Neuron (in vitro differentiated cells): ENCODE data around the gene NOM1.

ENCODE experiments used
- H2AFZ ChIP-seq: one replicate; pipeline ENCODE4 v1.6.1; 2013; ENCODE audit warnings: low read depth, mild to moderate bottlenecking, inconsistent platforms, low read length, moderate library complexity
- H3K27me3 ChIP-seq: one replicate; pipeline ENCODE4 v1.6.1; 2013; ENCODE audit warnings: low read length; ENCODE audit not compliant: insufficient read depth
- H3K36me3 ChIP-seq: one replicate; pipeline ENCODE4 v1.6.1; 2013; ENCODE audit warnings: low read length; ENCODE audit not compliant: insufficient read depth
- H3K4me1 ChIP-seq: one replicate; pipeline ENCODE4 v1.6.1; 2013; ENCODE audit warnings: low read length; ENCODE audit not compliant: insufficient read depth
- H3K4me3 ChIP-seq: 2 replicates; pipeline ENCODE4 v1.5.1; 2013; ENCODE audit warnings: mild to moderate bottlenecking, low read length, moderate library complexity
- H3K9me3 ChIP-seq: one replicate; pipeline ENCODE4 v1.6.1; 2013; ENCODE audit warnings: low read length

NOM1 gene

GRCh38 chr7:156979007-156979606, 29.6 kb downstream of the NOM1 start:
- Histone ChIP-seq H3K4me1 (no peaks in the 10 kb centered on the region), H3K4me3 (no peak overlapping the region), H3K9me3 (peaks cover 6% of the 10 kb centered on the region), H3K27me3 (no peaks in the 10 kb centered on the region), H2AFZ (no peak overlapping the region), H3K36me3 (no peaks in the 10 kb centered on the region)

DNA sequence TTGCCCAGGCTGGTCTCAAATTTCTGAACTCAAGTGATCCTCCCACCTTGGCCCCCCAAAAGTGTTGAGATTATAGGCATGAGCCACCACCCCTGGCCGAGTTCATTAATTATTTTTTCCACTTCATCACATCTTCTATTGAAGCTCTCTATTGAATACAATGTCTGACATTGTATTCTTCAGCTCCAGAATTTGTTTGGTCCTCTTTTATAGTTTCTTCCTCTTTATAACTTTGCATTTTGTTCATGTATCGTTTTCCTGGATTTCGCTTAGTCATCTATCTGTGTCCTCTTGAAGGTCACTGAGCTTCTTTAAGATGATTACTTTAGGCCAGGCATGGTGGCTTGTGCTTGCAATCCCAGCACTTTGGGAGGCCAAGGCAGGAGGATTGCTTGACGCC, 30.2 kb downstream of the NOM1 start:
- no peaks in the 10 kb centered on the region for H3K36me3 ChIP-seq
- no peak overlapping the region for H2AFZ ChIP-seq
- H3K4me3 ChIP-seq: no peak overlapping the region
- peaks cover 6% of the 10 kb centered on the region for H3K9me3 ChIP-seq
- H3K4me1 ChIP-seq: no peaks in the 10 kb centered on the region
- no peaks in the 10 kb centered on the region for H3K27me3 ChIP-seq

DNA sequence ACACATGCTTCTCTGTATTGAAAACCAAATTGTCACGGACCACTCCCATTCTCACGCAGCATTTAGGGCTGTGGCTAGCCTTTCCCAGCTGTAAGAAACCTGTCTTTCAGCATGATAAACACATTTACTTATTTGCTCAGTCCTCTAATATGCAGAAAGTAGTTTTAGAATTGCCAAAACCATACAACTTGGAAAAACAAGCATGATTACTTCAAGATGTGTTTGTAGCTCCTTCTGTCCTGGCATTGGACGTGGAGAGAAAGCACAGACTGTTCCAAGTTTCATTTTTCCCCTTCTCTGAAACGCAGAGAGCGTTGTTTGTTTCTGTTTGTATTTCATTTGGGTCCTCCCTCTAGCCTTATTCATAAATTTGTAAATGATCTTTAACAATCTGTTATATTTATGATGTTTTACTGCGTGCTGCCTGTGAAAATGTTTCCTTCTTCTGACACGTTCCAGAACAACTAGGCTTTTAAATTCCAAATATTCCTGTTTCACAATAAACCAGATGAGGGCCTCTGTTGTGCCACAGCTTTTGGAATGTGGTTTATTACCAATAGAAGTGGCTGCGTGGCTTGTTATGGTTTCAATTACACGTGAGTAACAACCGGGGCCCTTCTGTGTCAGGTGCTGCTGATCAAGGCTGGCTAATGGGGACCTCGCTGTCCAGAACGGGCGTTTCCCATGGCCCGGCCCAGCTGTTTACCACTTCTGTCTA, 34.8 kb downstream of the NOM1 start:
- Histone ChIP-seq H3K27me3 (no peaks in the 10 kb centered on the region), H3K36me3 (no peaks in the 10 kb centered on the region), H3K9me3 (peaks cover 2% of the 10 kb centered on the region), H2AFZ (no peak overlapping the region), H3K4me1 (no peaks in the 10 kb centered on the region), H3K4me3 (no peak overlapping the region)

- Histone ChIP-seq H3K4me1 (no peaks in the 10 kb centered on the region), H3K4me3 (no peak overlapping the region), H2AFZ (no peak overlapping the region), H3K27me3 (peaks cover 6% of the 10 kb centered on the region), H3K36me3 (no peaks in the 10 kb centered on the region), H3K9me3 (no peaks in the 10 kb centered on the region)
These were observed 35.8 kb downstream of the NOM1 start for GRCh38 chr7:156985101-156985992.

GRCh38 chr7:156986378-156986777, 36.9 kb downstream of the NOM1 start:
- no peak overlapping the region for H3K4me3 ChIP-seq
- peaks cover 10% of the 10 kb centered on the region for H3K27me3 ChIP-seq
- no peaks in the 10 kb centered on the region for H3K4me1 ChIP-seq
- no peak overlapping the region for H2AFZ ChIP-seq
- H3K9me3 ChIP-seq: no peaks in the 10 kb centered on the region
- no peaks in the 10 kb centered on the region for H3K36me3 ChIP-seq

GRCh38 chr7:156988343-156989185, 39.1 kb downstream of the NOM1 start:
- no peak overlapping the region for H3K4me3 ChIP-seq

GRCh38 chr7:156989766-156990535, 40.4 kb downstream of the NOM1 start:
- H3K36me3 ChIP-seq: no peaks in the 10 kb centered on the region
- no peaks in the 10 kb centered on the region for H3K4me1 ChIP-seq
- H3K27me3 ChIP-seq: peaks cover 25% of the 10 kb centered on the region
- no peaks in the 10 kb centered on the region for H3K9me3 ChIP-seq
- H2AFZ ChIP-seq: no peak overlapping the region
- no peak overlapping the region for H3K4me3 ChIP-seq

More at GRCh38 chr7:156988343-156989185, 39.1 kb downstream of the NOM1 start:
- no peaks in the 10 kb centered on the region for H3K36me3 ChIP-seq
- no peak overlapping the region for H2AFZ ChIP-seq
- no peaks in the 10 kb centered on the region for H3K9me3 ChIP-seq
- peaks cover 25% of the 10 kb centered on the region for H3K27me3 ChIP-seq
- H3K4me1 ChIP-seq: no peaks in the 10 kb centered on the region

- Histone ChIP-seq H3K9me3 (peaks cover 2% of the 10 kb centered on the region), H3K4me1 (no peaks in the 10 kb centered on the region), H3K4me3 (no peak overlapping the region), H3K27me3 (peaks cover 45% of the 10 kb centered on the region), H2AFZ (no peak overlapping the region), H3K36me3 (no peaks in the 10 kb centered on the region)
These were observed 43.8 kb downstream of the NOM1 start for GRCh38 chr7:156993021-156993924.

GRCh38 chr7:156993925-156994235, 44.4 kb downstream of the NOM1 start:
- peaks cover 51% of the 10 kb centered on the region for H3K27me3 ChIP-seq
- no peaks in the 10 kb centered on the region for H3K4me1 ChIP-seq
- H3K9me3 ChIP-seq: peaks cover 2% of the 10 kb centered on the region

DNA sequence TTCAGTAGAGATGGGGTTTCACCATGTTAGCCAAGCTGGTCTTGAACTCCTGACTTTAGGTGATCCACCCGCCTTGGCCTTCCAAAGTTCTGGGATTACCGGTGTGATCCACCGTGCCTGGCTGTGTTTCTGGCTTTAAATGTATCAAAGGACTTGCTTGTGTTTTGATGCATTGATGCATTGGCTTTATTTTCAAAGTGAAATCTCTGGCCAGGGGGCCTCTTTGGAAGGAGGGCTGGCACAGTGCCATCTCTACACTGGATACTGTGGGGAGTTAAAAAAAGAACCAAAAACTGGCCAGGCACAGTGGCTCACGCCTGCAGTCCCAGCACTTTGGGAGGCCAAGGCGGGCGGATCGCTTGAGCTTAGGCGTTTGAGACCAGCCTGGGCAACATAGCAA, 44.9 kb downstream of the NOM1 start:
- Histone ChIP-seq H3K27me3 (peaks cover 57% of the 10 kb centered on the region), H3K36me3 (no peaks in the 10 kb centered on the region), H3K4me1 (no peaks in the 10 kb centered on the region)

More at GRCh38 chr7:156993925-156994235, 44.4 kb downstream of the NOM1 start:
- Histone ChIP-seq H3K36me3 (no peaks in the 10 kb centered on the region), H2AFZ (no peak overlapping the region), H3K4me3 (no peak overlapping the region)

More for the DNA sequence above, 44.9 kb downstream of the NOM1 start:
- H3K9me3 ChIP-seq: peaks cover 2% of the 10 kb centered on the region
- H2AFZ ChIP-seq: no peak overlapping the region
- no peak overlapping the region for H3K4me3 ChIP-seq
